Kidney (tissue), 14 donors: ENCODE results near the gene ASTN2. TPM values are rescaled to one million over a fixed set of nuclear protein-coding genes. Genes with fewer than 3 reads are reported as not detected.

Source experiments
- DNase-seq, 5 donors: peaks; one replicate each; pipeline ENCODE4 v3.0.0-alpha.2; 2013 to 2020
- FAIRE-seq: peaks from 2 replicates; lab custom pipeline; 2012; peaks lifted over from hg19 to GRCh38; lab: Jason Lieb, UNC
- H3K27ac ChIP-seq, 2 donors: one replicate each; pipeline ENCODE4 v1.7.0; 2013; ENCODE audit warnings: low read depth in 2 of 2, low read length in 2 of 2, inconsistent platforms in 1 of 2
- H3K27me3 ChIP-seq: one replicate; pipeline ENCODE4 v1.7.1; 2013; ENCODE audit warnings: low read length, inconsistent platforms; ENCODE audit not compliant: control insufficient read depth, insufficient read depth
- H3K36me3 ChIP-seq, 3 donors: one replicate each; pipeline versions ENCODE4 v1.7.0 to v1.7.1; 2013; ENCODE audit warnings: low read length in 3 of 3, control low read depth in 1 of 3, inconsistent platforms in 1 of 3; ENCODE audit not compliant: insufficient read depth in 3 of 3, control insufficient read depth in 2 of 3
- H3K4me1 ChIP-seq, 3 donors: one replicate each; pipeline versions ENCODE4 v1.7.0 to v1.7.1; 2013; ENCODE audit warnings: low read length in 3 of 3, inconsistent platforms in 1 of 3, low read depth in 1 of 3; ENCODE audit not compliant: control insufficient read depth in 2 of 3, insufficient read depth in 2 of 3
- H3K4me3 ChIP-seq, 3 donors: one replicate each; pipeline versions ENCODE4 v1.7.0 to v1.8.1; 2013; ENCODE audit warnings: low read length in 3 of 3, control low read depth in 1 of 3, inconsistent platforms in 1 of 3
- H3K9ac ChIP-seq, 3 donors: one replicate each; pipeline versions ENCODE4 v1.7.0 to v1.7.1; 2013; ENCODE audit warnings: low read length in 3 of 3, control low read depth in 1 of 3, inconsistent platforms in 1 of 3
- H3K9me3 ChIP-seq, 3 donors: one replicate each; pipeline versions ENCODE4 v1.7.0 to v1.7.1; 2013; ENCODE audit warnings: low read length in 3 of 3, control low read depth in 1 of 3, inconsistent platforms in 1 of 3; ENCODE audit not compliant: control insufficient read depth in 2 of 3, insufficient read depth in 1 of 3
- intact Hi-C: fragments of 100-400 bp; cut with DNase I; formaldehyde crosslinking; loops from one replicate; pipeline ENCODE4 v1.11.1; 2022
- polyA plus RNA-seq: library from polyadenylated mRNA; stranded (reverse); fragments of 350-450 nt; fragmentation: Illumina TruSeq; extraction: RNeasy Lipid Tissue Mini Kit (QIAGEN cat#74804); gene quantifications from one replicate; pipeline ENCODE4 v1.2.3, GENCODE V29; 2014; ENCODE audit warnings: low read depth, low replicate concordance; ENCODE audit not compliant: insufficient read depth
- total RNA-seq: library from RNA; stranded (reverse); fragmentation: NEBNext Ultra II Directional; extraction: Animal tissue kit (Norgen Biotek cat#: 25700); gene quantifications from one replicate; pipeline ENCODE4 v1.2.1, GENCODE V29; 2021
- TF ChIP-seq, protein P1 (sequence below): IDR thresholded peaks from 3 replicates; pipeline ENCODE4 v1.5.1; 2012; ENCODE audit warnings: mild to moderate bottlenecking, moderate library complexity, borderline replicate concordance; ENCODE audit not compliant: insufficient read depth; ENCODE audit errors: extremely low read depth
- donor health status: control.
- donor health status: control.
- donor health status: control.
- donor health status: control.
- donor health status: control.
- donor health status: DM: yes; HTN: yes; CAD: no.
- donor health status: Normal renal cell carcinoma (clear cell type).

Gene ASTN2
- total and polyA plus RNA-seq, 2 donors from 2014 or later = 7.6 to 11.5 TPM

DNA sequence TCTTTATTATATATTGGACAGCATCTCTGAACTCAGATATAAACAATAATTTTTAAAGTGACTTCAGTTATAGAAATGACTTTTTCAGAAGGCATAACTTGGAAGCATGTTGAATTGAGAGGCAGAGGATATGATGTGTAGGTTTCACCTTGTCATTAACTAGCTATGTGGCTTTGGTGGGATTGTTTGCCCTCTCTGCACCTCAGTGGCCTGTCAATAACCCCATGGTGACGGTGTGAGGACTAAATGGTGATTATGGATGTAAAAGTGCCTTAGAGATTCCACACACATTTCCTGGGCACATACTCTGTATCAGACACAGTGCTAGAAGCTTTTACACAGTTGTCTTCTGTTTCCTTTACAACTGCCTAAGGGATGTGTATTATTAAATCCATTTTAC, 962.6 kb downstream of the ASTN2 start:
- Histone ChIP-seq H3K9me3 (peaks cover 0 to 7% (median 0%) of the 10 kb centered on the region in 3 donors), H3K27ac (no peak overlapping the region), H3K9ac (no peak overlapping the region), H3K4me1 (no peaks in the 10 kb centered on the region), H3K4me3 (no peak overlapping the region), H3K27me3 (no peaks in the 10 kb centered on the region), H3K36me3 (no peaks in the 10 kb centered on the region)
- FAIRE-seq (no peak), DNase-seq (no peak)
- TF ChIP-seq, protein P1, sequence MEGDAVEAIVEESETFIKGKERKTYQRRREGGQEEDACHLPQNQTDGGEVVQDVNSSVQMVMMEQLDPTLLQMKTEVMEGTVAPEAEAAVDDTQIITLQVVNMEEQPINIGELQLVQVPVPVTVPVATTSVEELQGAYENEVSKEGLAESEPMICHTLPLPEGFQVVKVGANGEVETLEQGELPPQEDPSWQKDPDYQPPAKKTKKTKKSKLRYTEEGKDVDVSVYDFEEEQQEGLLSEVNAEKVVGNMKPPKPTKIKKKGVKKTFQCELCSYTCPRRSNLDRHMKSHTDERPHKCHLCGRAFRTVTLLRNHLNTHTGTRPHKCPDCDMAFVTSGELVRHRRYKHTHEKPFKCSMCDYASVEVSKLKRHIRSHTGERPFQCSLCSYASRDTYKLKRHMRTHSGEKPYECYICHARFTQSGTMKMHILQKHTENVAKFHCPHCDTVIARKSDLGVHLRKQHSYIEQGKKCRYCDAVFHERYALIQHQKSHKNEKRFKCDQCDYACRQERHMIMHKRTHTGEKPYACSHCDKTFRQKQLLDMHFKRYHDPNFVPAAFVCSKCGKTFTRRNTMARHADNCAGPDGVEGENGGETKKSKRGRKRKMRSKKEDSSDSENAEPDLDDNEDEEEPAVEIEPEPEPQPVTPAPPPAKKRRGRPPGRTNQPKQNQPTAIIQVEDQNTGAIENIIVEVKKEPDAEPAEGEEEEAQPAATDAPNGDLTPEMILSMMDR = no peak
- intact Hi-C loops = no loop called here

DNA sequence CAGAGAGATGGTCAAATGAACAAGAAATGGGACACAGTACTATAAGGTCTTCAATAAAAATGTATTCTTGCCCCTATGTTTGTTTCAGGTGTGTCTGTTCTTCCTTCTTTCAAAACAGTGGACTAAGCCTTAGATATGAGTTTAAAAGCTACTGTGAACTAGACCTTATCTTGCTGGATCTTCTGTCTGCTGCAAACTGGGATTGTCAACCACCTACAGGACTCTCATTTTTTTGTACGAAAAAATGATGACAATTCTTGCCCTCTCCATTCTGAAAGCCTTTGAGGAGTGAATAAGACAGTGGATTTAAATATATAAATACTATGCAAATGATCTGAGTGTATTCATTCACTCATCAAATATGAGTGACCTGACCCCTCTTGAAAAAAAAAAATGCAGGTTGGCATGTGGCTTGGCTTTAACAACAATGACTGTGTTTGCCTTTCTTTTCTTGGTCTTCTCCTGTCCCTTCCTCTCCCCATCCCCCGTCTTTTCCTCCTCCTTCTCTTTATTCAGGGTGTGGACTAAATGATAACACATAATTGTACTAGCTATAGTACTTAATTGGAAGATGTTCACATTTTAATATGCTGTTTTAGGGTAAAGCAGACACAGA, 963.2 kb downstream of the ASTN2 start:
- Histone ChIP-seq H3K27ac (no peak overlapping the region), H3K36me3 (no peaks in the 10 kb centered on the region), H3K4me3 (no peak overlapping the region), H3K9ac (no peak overlapping the region), H3K9me3 (peaks cover 0 to 4% (median 0%) of the 10 kb centered on the region in 3 donors), H3K27me3 (no peaks in the 10 kb centered on the region), H3K4me1 (no peaks in the 10 kb centered on the region)
- TF ChIP-seq, protein P1 = no peak
- FAIRE-seq (no peak), DNase-seq (no peak)
- intact Hi-C loops = no loop called here

GRCh38 chr9:116450378-116451139, 964.3 kb downstream of the ASTN2 start:
- Histone ChIP-seq H3K27me3 (no peaks in the 10 kb centered on the region), H3K9me3 (no peaks in the 10 kb centered on the region), H3K4me3 (no peak overlapping the region), H3K27ac (no peak overlapping the region), H3K36me3 (no peaks in the 10 kb centered on the region), H3K9ac (no peak overlapping the region), H3K4me1 (no peaks in the 10 kb centered on the region)
- DNase-seq (peak in 2 of 5 donors; percentile 69 to 75), FAIRE-seq (no peak)
- TF ChIP-seq, protein P1 = no peak
- intact Hi-C loops = no loop called here
